ENCODE data around the gene LITAF. TPM values are rescaled to one million over a fixed set of nuclear protein-coding genes. Genes with fewer than 3 reads are reported as not detected.

The LITAF gene
- total RNA-seq, 1 donor from 2014 or later = 179 TPM

GRCh38 chr16:11576427-11577289 is 10.1 kb downstream of the LITAF start:
- no peak overlapping the region for H3K27ac Mint-ChIP-seq (ENCODE audit: unreplicated experiment)
- H3K27me3 Mint-ChIP-seq (ENCODE audit: unreplicated experiment) = no peaks in the 10 kb centered on the region
- peaks cover 28% of the 10 kb centered on the region for H3K4me1 Mint-ChIP-seq (ENCODE audit: unreplicated experiment)
- no peak for TF ChIP-seq CTCF (IDR thresholded peaks at IDR 0.05)
- no peak overlapping the region for H3K4me3 Mint-ChIP-seq (ENCODE audit: unreplicated experiment)
- DNase-seq (ENCODE audit: extremely low spot score, unreplicated experiment) = no peak
- H3K9me3 Mint-ChIP-seq (ENCODE audit: unreplicated experiment) = no peaks in the 10 kb centered on the region
- peaks cover 18% of the 10 kb centered on the region for H3K36me3 Mint-ChIP-seq (ENCODE audit: unreplicated experiment)

GRCh38 chr16:11575223-11575589 is 11.5 kb downstream of the LITAF start:
- Mint-ChIP-seq H3K27ac (ENCODE audit: unreplicated experiment) (no peak overlapping the region), H3K4me3 (ENCODE audit: unreplicated experiment) (no peak overlapping the region), H3K36me3 (ENCODE audit: unreplicated experiment) (peaks cover 18% of the 10 kb centered on the region), H3K4me1 (ENCODE audit: unreplicated experiment) (peaks cover 28% of the 10 kb centered on the region), H3K9me3 (ENCODE audit: unreplicated experiment) (no peaks in the 10 kb centered on the region), H3K27me3 (ENCODE audit: unreplicated experiment) (no peaks in the 10 kb centered on the region)
- TF ChIP-seq CTCF (IDR thresholded peaks at IDR 0.05) = no peak
- no peak for DNase-seq (ENCODE audit: extremely low spot score, unreplicated experiment)

- Mint-ChIP-seq H3K9me3 (ENCODE audit: unreplicated experiment) (no peaks in the 10 kb centered on the region), H3K4me1 (ENCODE audit: unreplicated experiment) (peaks cover 28% of the 10 kb centered on the region), H3K27me3 (ENCODE audit: unreplicated experiment) (no peaks in the 10 kb centered on the region), H3K27ac (ENCODE audit: unreplicated experiment) (no peak overlapping the region), H3K4me3 (ENCODE audit: unreplicated experiment) (no peak overlapping the region), H3K36me3 (ENCODE audit: unreplicated experiment) (peaks cover 14% of the 10 kb centered on the region)
- TF ChIP-seq CTCF (IDR thresholded peaks at IDR 0.05) = no peak
- no peak for DNase-seq (ENCODE audit: extremely low spot score, unreplicated experiment)
These were observed 14.3 kb downstream of the LITAF start for GRCh38 chr16:11572301-11572995.

GRCh38 chr16:11571549-11571948 is 15.2 kb downstream of the LITAF start:
- Mint-ChIP-seq H3K9me3 (ENCODE audit: unreplicated experiment) (no peaks in the 10 kb centered on the region), H3K27me3 (ENCODE audit: unreplicated experiment) (no peaks in the 10 kb centered on the region), H3K4me1 (ENCODE audit: unreplicated experiment) (peaks cover 25% of the 10 kb centered on the region), H3K36me3 (ENCODE audit: unreplicated experiment) (peaks cover 19% of the 10 kb centered on the region), H3K27ac (ENCODE audit: unreplicated experiment) (no peak overlapping the region), H3K4me3 (ENCODE audit: unreplicated experiment) (no peak overlapping the region)
- no peak for DNase-seq (ENCODE audit: extremely low spot score, unreplicated experiment)
- TF ChIP-seq CTCF (IDR thresholded peaks at IDR 0.05) = no peak

GRCh38 chr16:11570806-11571205 is 15.9 kb downstream of the LITAF start:
- H3K36me3 Mint-ChIP-seq (ENCODE audit: unreplicated experiment) = peaks cover 19% of the 10 kb centered on the region

More at GRCh38 chr16:11570806-11571205, 15.9 kb downstream of the LITAF start:
- H3K27ac Mint-ChIP-seq (ENCODE audit: unreplicated experiment) = no peak overlapping the region
- H3K4me1 Mint-ChIP-seq (ENCODE audit: unreplicated experiment) = peaks cover 27% of the 10 kb centered on the region
- H3K4me3 Mint-ChIP-seq (ENCODE audit: unreplicated experiment) = no peak overlapping the region
- no peaks in the 10 kb centered on the region for H3K9me3 Mint-ChIP-seq (ENCODE audit: unreplicated experiment)
- DNase-seq (ENCODE audit: extremely low spot score, unreplicated experiment) = no peak
- H3K27me3 Mint-ChIP-seq (ENCODE audit: unreplicated experiment) = no peaks in the 10 kb centered on the region
- no peak for TF ChIP-seq CTCF (IDR thresholded peaks at IDR 0.05)

Data from osteocyte (in vitro differentiated cells).